ENCODE measurements around the gene DAB2.
"Not testable (repeated sequence)": the region's sequence is repeated elsewhere in the genome, so short reads cannot be mapped to it uniquely, and the experiment has no call there.

The DAB2 gene

DNA sequence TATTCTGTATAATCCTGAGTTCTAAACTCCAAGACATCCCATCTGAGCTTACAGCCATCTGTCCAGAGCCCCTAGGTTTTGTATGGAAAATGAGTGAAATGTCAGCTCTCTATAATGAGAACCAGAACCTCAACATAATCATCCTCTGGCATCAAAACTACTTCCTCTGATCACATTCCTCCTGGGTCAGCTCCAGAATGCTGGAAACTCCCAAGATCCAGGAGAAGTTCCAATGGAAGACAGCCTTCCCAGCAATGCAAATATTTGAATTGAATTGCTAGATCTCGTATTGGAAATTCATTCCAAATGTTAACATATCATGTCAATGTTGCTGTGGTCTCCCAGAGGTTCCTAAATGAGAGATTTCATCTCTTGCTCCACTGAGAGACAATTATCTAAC, 84.3 kb downstream of the DAB2 start:
- no peak for DNase-seq (ENCODE audit: low spot score)

DNA sequence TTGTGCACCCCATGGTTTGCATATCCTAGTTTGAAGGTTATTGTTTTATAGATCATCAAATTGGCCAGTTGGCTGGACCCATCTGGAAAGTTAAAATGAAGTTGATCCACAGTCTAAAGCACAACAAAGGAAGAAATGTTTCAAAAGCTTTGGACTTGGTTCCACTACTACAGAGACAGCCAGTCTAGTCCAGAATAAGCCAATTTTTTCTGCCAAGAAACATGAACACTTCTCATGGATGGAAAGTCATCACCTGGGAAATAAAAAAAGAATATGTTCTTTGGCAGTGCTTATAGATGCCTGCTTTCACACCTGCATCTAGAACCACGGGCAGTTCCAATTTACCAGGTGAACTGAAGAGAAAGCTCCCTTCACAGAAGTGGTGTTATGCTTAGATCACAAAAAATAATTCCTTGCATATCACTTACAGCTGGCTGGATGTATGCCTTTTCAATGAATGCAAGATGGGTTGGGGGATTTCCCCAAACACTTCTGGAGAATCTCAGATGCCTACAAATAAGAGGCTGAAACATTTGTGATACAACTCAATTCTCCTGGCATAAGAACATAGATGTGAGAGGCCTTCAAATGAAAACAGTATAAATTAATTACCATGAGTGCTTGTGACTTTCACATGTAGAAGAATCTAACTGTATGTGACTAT, 87.4 kb downstream of the DAB2 start:
- no peak for DNase-seq (ENCODE audit: low spot score)

DNA sequence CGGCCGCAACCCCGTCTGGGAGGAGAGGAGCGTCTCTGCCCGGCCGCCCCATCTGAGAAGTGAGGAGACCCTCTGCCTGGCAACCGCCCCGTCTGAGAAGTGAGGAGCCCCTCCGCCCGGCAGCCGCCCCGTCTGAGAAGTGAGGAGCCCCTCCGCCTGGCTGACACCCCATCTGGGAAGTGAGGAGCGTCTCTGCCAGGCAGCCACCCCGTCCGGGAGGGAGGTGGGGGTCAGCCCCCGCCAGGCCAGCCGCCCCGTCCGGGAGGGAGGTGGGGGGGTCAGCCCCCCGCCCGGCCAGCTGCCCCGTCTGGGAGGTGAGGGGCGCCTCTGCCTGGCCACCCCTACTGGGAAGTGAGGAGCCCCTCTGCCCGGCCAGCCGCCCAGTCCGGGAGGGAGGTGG, 90.5 kb downstream of the DAB2 start:
- DNase-seq (ENCODE audit: low spot score): not testable (repeated sequence)

DNA sequence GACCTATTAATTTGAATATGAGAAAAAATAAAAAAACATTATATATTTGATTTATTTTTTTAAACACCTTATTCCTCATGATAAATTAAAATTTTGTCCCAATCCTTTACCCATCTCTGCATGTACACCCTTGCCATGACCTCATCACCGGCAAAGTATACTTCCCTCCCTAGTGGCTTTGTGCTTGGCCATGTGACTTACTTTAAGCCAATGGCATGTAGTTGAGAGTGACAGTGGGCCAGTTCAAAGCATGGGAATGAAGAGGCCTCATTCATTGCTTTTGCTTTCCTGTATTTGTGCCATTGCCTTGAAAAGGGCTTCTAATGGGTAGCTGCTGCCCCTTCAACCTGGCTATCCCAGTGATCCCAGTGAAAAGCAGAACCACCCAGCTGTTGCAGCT, 91.7 kb downstream of the DAB2 start:
- no peak for DNase-seq (ENCODE audit: low spot score)

DNA sequence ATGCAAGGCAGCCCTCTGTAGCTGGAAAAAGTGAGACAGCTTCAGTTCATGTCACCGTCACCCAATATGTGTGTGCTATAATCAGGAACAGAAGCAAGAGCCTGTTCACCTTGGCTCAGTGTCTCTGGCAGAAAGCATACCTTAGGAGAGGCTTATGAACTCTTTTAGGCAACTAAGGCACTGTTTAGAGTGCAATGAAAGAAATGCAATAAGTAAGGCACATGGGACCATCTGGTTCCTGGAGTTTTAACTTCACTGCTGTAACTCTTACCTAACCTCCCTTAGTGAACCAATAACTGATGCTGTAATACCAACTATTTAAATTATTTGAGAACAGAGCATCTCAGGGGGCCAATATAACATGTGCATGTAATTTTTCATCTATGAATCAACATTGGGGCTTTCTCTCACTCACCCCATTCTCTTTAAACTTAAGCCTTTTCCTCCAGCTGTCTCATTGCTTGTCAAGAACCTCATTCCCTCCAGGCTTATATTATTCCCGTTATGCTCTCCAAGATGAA, 92.9 kb downstream of the DAB2 start:
- DNase-seq (ENCODE audit: low spot score): no peak

DNA sequence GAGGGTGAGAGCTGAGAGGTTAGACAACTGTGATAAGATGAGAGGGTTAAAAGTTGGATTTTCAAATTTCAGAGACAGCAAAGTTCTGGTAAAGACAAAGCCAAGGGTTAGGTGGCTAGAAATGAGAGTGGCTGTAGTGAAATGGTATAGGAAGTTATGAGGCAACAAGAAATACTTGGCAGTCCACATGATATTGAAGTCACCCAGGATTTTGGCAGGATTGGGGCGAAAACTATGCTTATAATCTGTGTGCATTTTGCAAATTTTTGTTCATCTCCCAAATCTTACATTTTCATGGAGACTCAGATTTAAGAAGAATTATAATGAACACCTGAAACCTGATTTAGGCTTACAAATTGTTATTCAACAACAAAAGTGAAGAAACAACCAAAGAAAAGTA, 96.0 kb downstream of the DAB2 start:
- no peak for DNase-seq (ENCODE audit: low spot score)

DNA sequence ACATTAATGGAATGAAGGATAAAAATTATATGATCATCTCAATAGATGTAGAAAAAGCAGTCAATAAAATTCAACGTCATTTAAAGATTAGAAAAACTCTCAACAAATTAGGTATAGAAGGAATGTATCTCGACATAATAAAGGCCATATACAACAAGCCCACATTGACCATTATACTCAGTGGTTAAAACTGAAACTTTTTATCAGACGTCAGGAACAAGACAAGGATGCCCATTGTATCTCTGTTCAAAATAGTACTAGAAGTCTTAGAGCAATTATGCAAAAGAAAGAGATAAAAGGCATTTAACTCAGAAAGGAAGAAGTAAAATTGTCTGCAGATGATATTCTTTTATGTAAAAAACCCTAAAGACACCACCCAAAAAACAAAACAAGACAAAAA, 101.2 kb downstream of the DAB2 start:
- no peak for DNase-seq (ENCODE audit: low spot score)

All from LoVo (cell line).